Astrocyte (in vitro differentiated cells and primary cell): ENCODE results near the gene SIGLEC12. TPM values are rescaled to one million over a fixed set of nuclear protein-coding genes. Genes with fewer than 3 reads are reported as not detected.

Source experiments
- DNase-seq: peaks from one replicate; pipeline ENCODE4 v3.0.0-alpha.2; 2010; ENCODE audit warnings: low read depth
- FAIRE-seq: peaks from 2 replicates; lab custom pipeline; 2011; peaks lifted over from hg19 to GRCh38; lab: Jason Lieb, UNC
- H2AFZ ChIP-seq: 2 replicates; pipeline ENCODE4 v1.6.0; 2012; ENCODE audit warnings: low read depth, low read length, inconsistent platforms
- H3K27ac ChIP-seq: 2 replicates; pipeline ENCODE4 v1.5.1; 2011; ENCODE audit warnings: low read depth, low read length, inconsistent platforms
- H3K27me3 ChIP-seq: 2 replicates; pipeline ENCODE4 v1.6.0; 2011; ENCODE audit warnings: low read length, inconsistent platforms; ENCODE audit not compliant: insufficient read depth
- H3K36me3 ChIP-seq: 2 replicates; pipeline ENCODE4 v1.5.1; 2011; ENCODE audit warnings: low read length, inconsistent platforms; ENCODE audit not compliant: insufficient read depth
- H3K4me1 ChIP-seq: 2 replicates; pipeline ENCODE4 v1.5.1; 2011; ENCODE audit warnings: low read length, inconsistent platforms; ENCODE audit not compliant: insufficient read depth
- H3K4me2 ChIP-seq: 2 replicates; pipeline ENCODE4 v1.6.0; 2012; ENCODE audit warnings: low read length, inconsistent platforms
- H3K4me3 ChIP-seq: 2 replicates; pipeline ENCODE4 v1.5.1; 2011; ENCODE audit warnings: low read depth, mild to moderate bottlenecking, low read length, inconsistent platforms; ENCODE audit not compliant: insufficient read depth
- H3K79me2 ChIP-seq: 2 replicates; pipeline ENCODE4 v1.6.0; 2012; ENCODE audit warnings: mild to moderate bottlenecking, low read length, inconsistent platforms; ENCODE audit not compliant: insufficient read depth
- H3K9ac ChIP-seq: 2 replicates; pipeline ENCODE4 v1.6.0; 2012; ENCODE audit warnings: mild to moderate bottlenecking, low read length, inconsistent platforms
- H3K9me3 ChIP-seq: 2 replicates; pipeline ENCODE4 v1.5.1; 2012; ENCODE audit warnings: low read depth, mild to moderate bottlenecking, low read length, inconsistent platforms; ENCODE audit not compliant: insufficient read depth
- H4K20me1 ChIP-seq: 2 replicates; pipeline ENCODE4 v1.6.0; 2012; ENCODE audit warnings: low read length, inconsistent platforms; ENCODE audit not compliant: insufficient read depth
- H3K27ac Mint-ChIP-seq: one replicate; pipeline ENCODE4 v1.8.0; 2021; ENCODE audit warnings: mild to moderate bottlenecking, mixed read lengths; ENCODE audit not compliant: unreplicated experiment
- H3K27me3 Mint-ChIP-seq: one replicate; pipeline ENCODE4 v1.8.0; 2021; ENCODE audit warnings: low read depth, mixed read lengths; ENCODE audit not compliant: unreplicated experiment
- H3K36me3 Mint-ChIP-seq: one replicate; pipeline ENCODE4 v1.8.0; 2021; ENCODE audit warnings: low read depth, mixed read lengths; ENCODE audit not compliant: unreplicated experiment
- H3K4me1 Mint-ChIP-seq: one replicate; pipeline ENCODE4 v1.8.0; 2021; ENCODE audit warnings: low read depth, mixed read lengths; ENCODE audit not compliant: unreplicated experiment
- H3K4me3 Mint-ChIP-seq: one replicate; pipeline ENCODE4 v1.8.0; 2021; ENCODE audit warnings: mild to moderate bottlenecking, moderate library complexity, mixed read lengths; ENCODE audit not compliant: unreplicated experiment
- H3K9me3 Mint-ChIP-seq: one replicate; pipeline ENCODE4 v1.8.0; 2021; ENCODE audit warnings: mild to moderate bottlenecking, mixed read lengths; ENCODE audit not compliant: unreplicated experiment
- CTCF ChIP-seq: IDR thresholded peaks from 2 replicates; pipeline ENCODE4 v1.5.1; 2011; ENCODE audit warnings: low read depth, mild to moderate bottlenecking, inconsistent platforms, low read length, moderate library complexity; ENCODE audit not compliant: insufficient read depth
- EZH2 ChIP-seq: IDR thresholded peaks from 2 replicates; pipeline ENCODE4 v1.6.1; 2012; ENCODE audit warnings: mild to moderate bottlenecking, low read length, inconsistent platforms; ENCODE audit not compliant: insufficient read depth
- total RNA-seq: library from RNA; stranded (reverse); gene quantifications from 2 replicates; pipeline ENCODE4 v1.2.1, GENCODE V29; 2021

The SIGLEC12 gene
- total RNA-seq, 1 donor from 2014 or later = not detected

- no peak for TF ChIP-seq EZH2
- TF ChIP-seq CTCF = no peak
- no peaks in the 10 kb centered on the region for H3K4me1 ChIP-seq
- H3K27me3 ChIP-seq = no peaks in the 10 kb centered on the region
- H3K4me1 Mint-ChIP-seq = no peaks in the 10 kb centered on the region
- no peak overlapping the region for H3K4me3 ChIP-seq
- no peaks in the 10 kb centered on the region for H3K36me3 Mint-ChIP-seq
- no peak overlapping the region for H2AFZ ChIP-seq
- no peak overlapping the region for H3K4me3 Mint-ChIP-seq
- H3K9me3 Mint-ChIP-seq = no peaks in the 10 kb centered on the region
- H3K27ac Mint-ChIP-seq = no peak overlapping the region
- FAIRE-seq = no peak
- no peaks in the 10 kb centered on the region for H3K79me2 ChIP-seq
- H3K27ac ChIP-seq = no peak overlapping the region
- H4K20me1 ChIP-seq = no peaks in the 10 kb centered on the region
- H3K27me3 Mint-ChIP-seq = peaks cover 5% of the 10 kb centered on the region
- no peaks in the 10 kb centered on the region for H3K9me3 ChIP-seq
- no peak overlapping the region for H3K4me2 ChIP-seq
- no peaks in the 10 kb centered on the region for H3K36me3 ChIP-seq
- DNase-seq = no peak
- no peak overlapping the region for H3K9ac ChIP-seq
These were observed 8.4 kb upstream of the SIGLEC12 start for GRCh38 chr19:51509823-51510660.

- FAIRE-seq = no peak
- Mint-ChIP-seq H3K36me3 (no peaks in the 10 kb centered on the region), H3K4me1 (no peaks in the 10 kb centered on the region), H3K4me3 (no peak overlapping the region), H3K27ac (no peak overlapping the region), H3K27me3 (peaks cover 5% of the 10 kb centered on the region), H3K9me3 (no peaks in the 10 kb centered on the region)
- Histone ChIP-seq H3K9ac (no peak overlapping the region), H3K4me3 (no peak overlapping the region), H3K4me1 (no peaks in the 10 kb centered on the region), H2AFZ (no peak overlapping the region), H3K9me3 (no peaks in the 10 kb centered on the region), H4K20me1 (no peaks in the 10 kb centered on the region), H3K27ac (no peak overlapping the region), H3K79me2 (no peaks in the 10 kb centered on the region), H3K27me3 (no peaks in the 10 kb centered on the region), H3K4me2 (no peak overlapping the region), H3K36me3 (no peaks in the 10 kb centered on the region)
- no peak for TF ChIP-seq CTCF
- no peak for TF ChIP-seq EZH2
- DNase-seq = no peak
These were observed 6.6 kb upstream of the SIGLEC12 start for GRCh38 chr19:51508059-51508733.
